Thyroid gland (tissue), 4 donors: ENCODE measurements around the gene NKAPL. TPM values are rescaled to one million over a fixed set of nuclear protein-coding genes. Genes with fewer than 3 reads are reported as not detected.

Experiments used
- DNase-seq, 2 donors: peaks; one replicate each; pipeline ENCODE4 v3.0.0-alpha.2; 2019
- H3K27ac ChIP-seq, 3 donors: fragments of 200-600 bp; sonication (generic); 1 replicate in 2 of 3; 2 replicates in 1 of 3; pipeline ENCODE4 v1.5.1; 2016 to 2019; ENCODE audit warnings: mild to moderate bottlenecking in 1 of 3, moderate library complexity in 1 of 3
- H3K27me3 ChIP-seq: fragments of 200-600 bp; sonication (generic); one replicate; pipeline ENCODE4 v1.5.1; 2019
- H3K36me3 ChIP-seq, 2 donors: fragments of 200-600 bp; sonication (generic); one replicate each; pipeline ENCODE4 v1.5.1; 2016 to 2019
- H3K4me1 ChIP-seq, 2 donors: fragments of 200-600 bp; sonication (generic); one replicate each; pipeline ENCODE4 v1.5.1; 2017 to 2019
- H3K4me3 ChIP-seq, 3 donors: fragments of 200-600 bp; sonication (generic); replicated peaks in 1 of 3; 1 replicate in 2 of 3; 2 replicates in 1 of 3; pipeline ENCODE4 v1.5.1; 2016; ENCODE audit warnings: mild to moderate bottlenecking in 1 of 3
- H3K9me3 ChIP-seq: fragments of 200-600 bp; sonication (generic); one replicate; pipeline ENCODE4 v1.5.1; 2017
- POLR2A ChIP-seq, 2 donors: fragments of 450-650 bp; IDR thresholded peaks; one replicate each; pipeline ENCODE4 v1.6.1; 2017; ENCODE audit warnings: antibody characterized with exemption in 2 of 2, mild to moderate bottlenecking in 2 of 2, moderate library complexity in 1 of 2
- WGBS, 2 donors: methylation state at CpG; one replicate each; pipeline ENCODE4 v1.1.5; 2017; 5-methylcytosine and 5-hydroxymethylcytosine counted together
- intact Hi-C: fragments of 100-400 bp; cut with DNase I; formaldehyde crosslinking; loops from one replicate; pipeline ENCODE4 v1.15.1; 2023
- total RNA-seq, 4 donors: library from RNA; depleted of rRNA; stranded (reverse); fragments of >200 nt; gene quantifications; one replicate each; pipeline ENCODE4 v1.2.3, GENCODE V29; 2016
- TF ChIP-seq, protein P1 (sequence below), 6 experiments: fragments of 200-600 bp in 3 of 6; fragments of 450-650 bp in 3 of 6; sonication (generic) in 3 of 6; IDR thresholded peaks; one replicate each; pipeline ENCODE4 v1.5.1; 2016 to 2019; ENCODE audit warnings: antibody characterized with exemption in 6 of 6, mild to moderate bottlenecking in 2 of 6, inconsistent platforms in 1 of 6, moderate library complexity in 1 of 6

The NKAPL gene
- total RNA-seq, 4 donors from 2014 or later: 0.67 to 0.68 (median 0.67) TPM; not detected in 1

DNA sequence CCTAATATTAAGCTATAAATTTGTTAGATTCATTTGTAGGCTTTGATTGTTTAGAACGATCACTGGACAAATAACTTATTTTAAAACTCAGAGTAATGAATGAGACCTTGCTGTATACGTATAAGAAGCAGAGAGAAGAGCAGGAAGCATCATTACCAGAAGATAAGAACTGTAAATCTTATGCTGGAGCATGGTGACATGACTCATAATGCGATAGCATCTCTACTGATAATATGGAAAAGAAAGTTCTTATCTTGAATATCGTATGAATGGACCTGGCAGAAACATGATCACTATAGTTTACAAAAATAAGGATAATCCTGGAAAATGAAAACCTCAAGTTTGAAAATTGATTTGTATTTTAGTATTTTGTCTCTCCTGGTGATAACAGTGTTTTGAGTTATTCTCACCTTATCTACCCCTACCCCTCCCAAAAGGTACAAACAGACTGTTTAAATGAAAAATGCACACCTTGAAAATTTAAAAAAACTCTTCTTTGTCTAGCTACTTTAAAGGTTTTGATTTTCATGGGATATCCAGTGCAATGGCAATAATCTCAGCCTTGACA lies 5.8 kb downstream of the NKAPL start:
- H3K4me3 ChIP-seq: no peak overlapping the region
- TF ChIP-seq POLR2A (IDR thresholded peaks at IDR 0.05): no peak
- TF ChIP-seq, protein P1, sequence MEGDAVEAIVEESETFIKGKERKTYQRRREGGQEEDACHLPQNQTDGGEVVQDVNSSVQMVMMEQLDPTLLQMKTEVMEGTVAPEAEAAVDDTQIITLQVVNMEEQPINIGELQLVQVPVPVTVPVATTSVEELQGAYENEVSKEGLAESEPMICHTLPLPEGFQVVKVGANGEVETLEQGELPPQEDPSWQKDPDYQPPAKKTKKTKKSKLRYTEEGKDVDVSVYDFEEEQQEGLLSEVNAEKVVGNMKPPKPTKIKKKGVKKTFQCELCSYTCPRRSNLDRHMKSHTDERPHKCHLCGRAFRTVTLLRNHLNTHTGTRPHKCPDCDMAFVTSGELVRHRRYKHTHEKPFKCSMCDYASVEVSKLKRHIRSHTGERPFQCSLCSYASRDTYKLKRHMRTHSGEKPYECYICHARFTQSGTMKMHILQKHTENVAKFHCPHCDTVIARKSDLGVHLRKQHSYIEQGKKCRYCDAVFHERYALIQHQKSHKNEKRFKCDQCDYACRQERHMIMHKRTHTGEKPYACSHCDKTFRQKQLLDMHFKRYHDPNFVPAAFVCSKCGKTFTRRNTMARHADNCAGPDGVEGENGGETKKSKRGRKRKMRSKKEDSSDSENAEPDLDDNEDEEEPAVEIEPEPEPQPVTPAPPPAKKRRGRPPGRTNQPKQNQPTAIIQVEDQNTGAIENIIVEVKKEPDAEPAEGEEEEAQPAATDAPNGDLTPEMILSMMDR (IDR thresholded peaks at IDR 0.05): no peak
- no peaks in the 10 kb centered on the region for H3K36me3 ChIP-seq
- DNase-seq: no peak
- WGBS, 2 donors: 66 to 67% methylated on average over 4 of the region's 4 CpGs
- H3K27ac ChIP-seq: no peak overlapping the region
- no peaks in the 10 kb centered on the region for H3K9me3 ChIP-seq
- H3K4me1 ChIP-seq: peaks cover 8 to 11% of the 10 kb centered on the region in 2 donors
- intact Hi-C loops: loop anchor here (10.0 kb wide), 1 partner anchor 90 kb away; no protein-coding TSS in a partner anchor
- H3K27me3 ChIP-seq: no peaks in the 10 kb centered on the region

DNA sequence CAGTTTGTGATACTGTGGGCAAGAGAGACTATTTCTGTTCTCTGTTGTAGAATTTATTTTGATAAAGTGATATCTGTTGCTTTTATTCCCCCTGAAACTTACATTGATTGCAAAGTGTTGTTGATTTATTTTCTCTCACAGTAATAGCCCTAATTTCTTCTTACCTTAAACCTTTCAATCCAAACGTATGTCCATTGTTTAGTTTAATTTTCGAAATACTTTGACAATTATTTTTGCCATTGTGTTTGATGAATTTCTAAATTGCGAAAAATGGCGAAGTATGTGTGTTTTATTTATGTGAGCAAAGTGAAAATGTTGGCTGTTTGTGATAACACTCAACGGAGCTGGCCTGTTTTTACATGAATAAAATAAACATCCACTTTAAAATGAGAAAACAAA lies 7.5 kb downstream of the NKAPL start:
- H3K27me3 ChIP-seq: no peaks in the 10 kb centered on the region
- peak overlapping the region; percentile 45 to 98 (median 64) for H3K4me3 ChIP-seq
- H3K27ac ChIP-seq: peak overlapping the region; percentile 76 to 86 (median 76)
- peaks cover 8 to 11% of the 10 kb centered on the region in 2 donors for H3K4me1 ChIP-seq
- TF ChIP-seq, protein P1 (IDR thresholded peaks at IDR 0.05): no peak
- no peak for TF ChIP-seq POLR2A (IDR thresholded peaks at IDR 0.05)
- H3K9me3 ChIP-seq: no peaks in the 10 kb centered on the region
- no peaks in the 10 kb centered on the region for H3K36me3 ChIP-seq
- DNase-seq: no peak
- intact Hi-C loops: loop anchor here (10.0 kb wide), 1 partner anchor 88 kb away; no protein-coding TSS in a partner anchor
- 14 to 17% methylated on average over 5 of the region's 5 CpGs for WGBS, 2 donors

DNA sequence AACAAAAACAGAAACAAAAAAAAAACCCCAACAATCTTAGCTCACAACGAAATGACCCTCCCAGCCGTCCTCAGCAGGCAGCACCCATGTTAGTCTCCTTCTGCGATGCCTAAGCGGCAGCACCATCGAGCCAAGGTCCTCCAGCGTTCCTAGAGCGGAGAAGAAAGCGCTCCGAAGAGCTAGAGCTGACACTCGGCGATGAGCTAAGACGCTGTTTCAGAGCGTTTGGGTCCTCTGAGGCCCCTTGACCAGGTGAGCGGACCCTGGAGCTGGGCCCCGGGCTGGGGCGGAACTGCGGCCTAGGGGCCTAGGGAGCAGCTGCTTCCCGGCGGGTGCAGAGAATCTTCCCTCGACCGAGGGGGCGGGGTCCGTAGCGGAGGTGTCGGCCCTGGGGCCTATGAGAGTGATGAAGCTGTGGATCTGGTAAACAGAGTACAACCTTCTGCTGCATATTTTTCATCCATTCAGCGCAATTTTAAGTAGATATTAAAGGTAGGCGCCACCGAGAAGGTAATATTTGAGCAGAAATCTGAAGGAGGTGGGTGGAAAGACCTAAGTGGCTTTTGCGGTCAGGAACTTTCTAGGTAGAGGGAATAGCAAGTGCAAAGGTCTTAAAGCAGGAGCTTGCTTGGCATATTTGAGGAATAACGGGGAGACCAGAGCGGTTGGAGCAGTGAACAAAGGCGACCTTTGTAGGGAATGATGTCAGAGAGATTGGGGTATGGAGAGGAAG lies 8.0 kb downstream of the NKAPL start, which contains the start of gene ZSCAN26:
TSS of gene ZSCAN26 (plus strand) at position 182 of the 733 bp plus-strand sequence. CDS start 4,777 bp downstream, outside the sequence.
- Histone ChIP-seq H3K4me3 (peak within 1 kb of the TSS; percentile 45 to 98 (median 64)), H3K36me3 (peaks cover 3 to 4% of the 10 kb centered on the region in 2 donors), H3K4me1 (peaks cover 8 to 11% of the 10 kb centered on the region in 2 donors), H3K27ac (peak within 1 kb of the TSS; percentile 76 to 86 (median 76)), H3K27me3 (no peaks in the 10 kb centered on the region), H3K9me3 (no peaks in the 10 kb centered on the region)
- intact Hi-C loops: loop anchor here (10.0 kb wide), 1 partner anchor 88 kb away; no protein-coding TSS in a partner anchor
- whole genome bisulfite sequencing, 2 donors: 1% methylated on average over 24 to 32 of the region's 32 CpGs
- TF ChIP-seq POLR2A (IDR thresholded peaks at IDR 0.05): peak in 1 of 2 donors; percentile 57
- TF ChIP-seq, protein P1 (IDR thresholded peaks at IDR 0.05): peak in 1 of 6 experiments; percentile 1
- peak; percentile 76 to 81 for DNase-seq

DNA sequence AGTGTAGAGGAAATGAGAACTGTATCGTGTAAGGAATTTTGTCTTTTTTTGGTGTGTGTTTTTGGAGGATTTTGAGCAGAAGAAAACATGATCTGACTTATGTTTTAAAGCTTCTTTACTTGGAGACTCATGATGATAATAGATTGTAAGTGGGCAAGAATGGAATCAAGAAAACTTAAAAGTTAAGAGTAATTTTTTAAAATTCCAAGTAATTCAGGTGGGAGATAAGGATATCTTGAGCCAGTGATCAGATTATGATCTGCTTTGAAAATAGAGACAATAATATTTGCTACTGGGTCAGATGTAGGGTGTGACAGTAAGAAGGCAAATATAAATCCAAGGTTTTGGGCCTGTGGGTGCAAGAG lies 8.6 kb downstream of the NKAPL start:
- peaks cover 8 to 11% of the 10 kb centered on the region in 2 donors for H3K4me1 ChIP-seq
- 2 to 3% methylated on average over 1 of the region's 1 CpG for WGBS, 2 donors
- no peak overlapping the region for H3K27ac ChIP-seq
- H3K27me3 ChIP-seq: no peaks in the 10 kb centered on the region
- DNase-seq: no peak
- peaks cover 8 to 10% of the 10 kb centered on the region in 2 donors for H3K36me3 ChIP-seq
- TF ChIP-seq POLR2A (IDR thresholded peaks at IDR 0.05): no peak
- TF ChIP-seq, protein P1 (IDR thresholded peaks at IDR 0.05): no peak
- intact Hi-C loops: loop anchor here (10.0 kb wide), 1 partner anchor 87 kb away; no protein-coding TSS in a partner anchor
- H3K9me3 ChIP-seq: no peaks in the 10 kb centered on the region
- peak overlapping the region in 2 of 3 donors; percentile 64 to 98 for H3K4me3 ChIP-seq
